GM23338 (cell line): ENCODE data around the gene SLC44A1. TPM values are rescaled to one million over a fixed set of nuclear protein-coding genes. Genes with fewer than 3 reads are reported as not detected.

ENCODE experiments used
- ATAC-seq: fragments of 200-7000 bp; cut with Tn5 transposase; 3 replicates; pipeline ENCODE4 v1.9.1; 2020
- DNase-seq: peaks from one replicate; pipeline ENCODE4 v3.0.0-alpha.2; 2015; ENCODE audit warnings: low spot score
- H2AFZ ChIP-seq: fragments of 200-600 bp; sonication (generic); 2 replicates; pipeline ENCODE4 v1.8.0; 2016; ENCODE audit warnings: antibody characterized with exemption, mild to moderate bottlenecking, moderate library complexity
- H3F3A ChIP-seq: fragments of 200-600 bp; sonication (generic); replicated peaks from 2 replicates; pipeline ENCODE4 v1.8.0; 2017; ENCODE audit warnings: antibody characterized with exemption, mixed run types, low read depth
- H3K27ac ChIP-seq: fragments of 200-600 bp; sonication (generic); 2 replicates; pipeline ENCODE4 v1.6.1; 2016; ENCODE audit warnings: low read depth
- H3K27me3 ChIP-seq: fragments of 200-600 bp; sonication (generic); 2 replicates; pipeline ENCODE4 v1.8.0; 2016; ENCODE audit warnings: mild to moderate bottlenecking, mixed run types, moderate library complexity; ENCODE audit not compliant: insufficient read depth
- H3K36me3 ChIP-seq: fragments of 200-600 bp; sonication (generic); 2 replicates; pipeline ENCODE4 v1.8.0; 2016; ENCODE audit warnings: mild to moderate bottlenecking; ENCODE audit not compliant: insufficient read depth
- H3K4me1 ChIP-seq: fragments of 200-600 bp; sonication (generic); 2 replicates; pipeline ENCODE4 v1.8.0; 2016; ENCODE audit warnings: mild to moderate bottlenecking, moderate library complexity; ENCODE audit not compliant: insufficient read depth
- H3K4me2 ChIP-seq: fragments of 200-600 bp; sonication (generic); 2 replicates; pipeline ENCODE4 v1.7.1; 2017; ENCODE audit warnings: mixed run types
- H3K4me3 ChIP-seq: fragments of 200-600 bp; sonication (generic); 2 replicates; pipeline ENCODE4 v1.6.1; 2016; ENCODE audit warnings: mixed run types
- H3K79me2 ChIP-seq: fragments of 200-600 bp; sonication (generic); replicated peaks from 2 replicates; pipeline ENCODE4 v1.8.0; 2017; ENCODE audit warnings: mild to moderate bottlenecking; ENCODE audit not compliant: insufficient read depth
- H3K9me2 ChIP-seq: fragments of 200-600 bp; sonication (generic); 2 replicates; pipeline ENCODE4 v1.8.0; 2017; ENCODE audit not compliant: insufficient read depth
- H4K20me1 ChIP-seq: fragments of 200-600 bp; sonication (generic); replicated peaks from 2 replicates; pipeline ENCODE4 v1.8.0; 2017; ENCODE audit warnings: mild to moderate bottlenecking; ENCODE audit not compliant: insufficient read depth
- H3K27ac Mint-ChIP-seq: 2 replicates; pipeline ENCODE4 v1.8.0; 2020; ENCODE audit warnings: inconsistent platforms, mild to moderate bottlenecking, moderate library complexity, mixed read lengths
- H3K27me3 Mint-ChIP-seq: 3 replicates; pipeline ENCODE4 v1.8.0; 2022; ENCODE audit warnings: low read depth, mild to moderate bottlenecking, moderate library complexity, mixed read lengths, inconsistent platforms; ENCODE audit not compliant: insufficient read depth, poor library complexity
- H3K36me3 Mint-ChIP-seq: 3 replicates; pipeline ENCODE4 v1.8.0; 2021; ENCODE audit warnings: low read depth, mild to moderate bottlenecking, inconsistent platforms, moderate library complexity, mixed read lengths
- H3K4me1 Mint-ChIP-seq: 3 replicates; pipeline ENCODE4 v1.8.0; 2020; ENCODE audit warnings: mild to moderate bottlenecking, inconsistent platforms, mixed read lengths
- H3K4me3 Mint-ChIP-seq: 3 replicates; pipeline ENCODE4 v1.8.0; 2021; ENCODE audit warnings: moderate library complexity, mild to moderate bottlenecking, inconsistent platforms, mixed read lengths
- H3K9me3 Mint-ChIP-seq: 3 replicates; pipeline ENCODE4 v1.8.0; 2020; ENCODE audit warnings: moderate library complexity, mild to moderate bottlenecking, inconsistent platforms, mixed read lengths
- CREB1 ChIP-seq: fragments of 250-450 bp; sonication (Bioruptor Pico); IDR thresholded peaks from 2 replicates; pipeline ENCODE4 v1.5.0; 2020; ENCODE audit warnings: low read depth, mild to moderate bottlenecking, moderate library complexity
- NANOG ChIP-seq: IDR thresholded peaks from 2 replicates; pipeline ENCODE4 v1.6.1; 2016; ENCODE audit warnings: antibody characterized with exemption, borderline replicate concordance
- POLR2AphosphoS5 ChIP-seq: IDR thresholded peaks from 2 replicates; pipeline ENCODE4 v1.6.1; 2016; ENCODE audit warnings: antibody characterized with exemption, low read depth
- REST ChIP-seq: IDR thresholded peaks from one replicate; pipeline ENCODE4 v1.6.1; 2018; ENCODE audit warnings: antibody characterized with exemption; ENCODE audit not compliant: unreplicated experiment
- STAT1 ChIP-seq: IDR thresholded peaks from one replicate; pipeline ENCODE4 v1.6.1; 2016; ENCODE audit warnings: antibody characterized with exemption; ENCODE audit not compliant: unreplicated experiment
- ZNF331 ChIP-seq: fragments of 250-450 bp; sonication (Bioruptor Pico); IDR thresholded peaks from 2 replicates; pipeline ENCODE4 v1.5.0; 2020; ENCODE audit warnings: low read depth, mild to moderate bottlenecking, moderate library complexity
- ZNF462 ChIP-seq: fragments of 250-450 bp; sonication (Bioruptor Pico); IDR thresholded peaks from 2 replicates; pipeline ENCODE4 v1.5.0; 2020; ENCODE audit warnings: mild to moderate bottlenecking, moderate library complexity
- polyA plus RNA-seq: library from polyadenylated mRNA; unstranded; fragments of >200 nt; fragmentation: Nextera tagmentation; extraction: Ambion mirVana; gene quantifications from 2 replicates; pipeline ENCODE4 v1.2.1, GENCODE V29; 2016
- total RNA-seq: library from RNA; depleted of rRNA; stranded (reverse); fragments of >200 nt; shearing (Covaris generic); gene quantifications from 2 replicates; pipeline ENCODE4 v1.2.3, GENCODE V29; 2014
- TF ChIP-seq, protein P1 (sequence below), 2 experiments: fragments of 200-600 bp in 1 of 2; sonication (generic) in 1 of 2; conservative IDR thresholded peaks; 2 replicates each; pipeline versions ENCODE4 v1.5.1 to v1.6.1; 2016 to 2017; ENCODE audit warnings: antibody characterized with exemption in 2 of 2, low read depth in 2 of 2, mild to moderate bottlenecking in 2 of 2, moderate library complexity in 1 of 2
- TF ChIP-seq, protein P2 (sequence below): IDR thresholded peaks from 2 replicates; pipeline ENCODE4 v1.6.1; 2016; ENCODE audit warnings: antibody characterized with exemption

SLC44A1 gene
- total and polyA plus RNA-seq, 2 experiments from 2014 or later: 14.9 to 75.0 TPM

- no peak for TF ChIP-seq REST
Observed at GRCh38 chr9:105458404-105458803, 214.0 kb downstream of the SLC44A1 start (continued).

GRCh38 chr9:105459336-105459735 lies 214.9 kb downstream of the SLC44A1 start:
- Histone ChIP-seq H3K27ac (no peak overlapping the region), H3K4me1 (no peaks in the 10 kb centered on the region)
- TF ChIP-seq NANOG (no peak), STAT1 (no peak), CREB1 (no peak), ZNF331 (CRISPR knock-in tag) (no peak), POLR2AphosphoS5 (no peak), REST (no peak), ZNF462 (CRISPR knock-in tag) (no peak)
- TF ChIP-seq, protein P1, sequence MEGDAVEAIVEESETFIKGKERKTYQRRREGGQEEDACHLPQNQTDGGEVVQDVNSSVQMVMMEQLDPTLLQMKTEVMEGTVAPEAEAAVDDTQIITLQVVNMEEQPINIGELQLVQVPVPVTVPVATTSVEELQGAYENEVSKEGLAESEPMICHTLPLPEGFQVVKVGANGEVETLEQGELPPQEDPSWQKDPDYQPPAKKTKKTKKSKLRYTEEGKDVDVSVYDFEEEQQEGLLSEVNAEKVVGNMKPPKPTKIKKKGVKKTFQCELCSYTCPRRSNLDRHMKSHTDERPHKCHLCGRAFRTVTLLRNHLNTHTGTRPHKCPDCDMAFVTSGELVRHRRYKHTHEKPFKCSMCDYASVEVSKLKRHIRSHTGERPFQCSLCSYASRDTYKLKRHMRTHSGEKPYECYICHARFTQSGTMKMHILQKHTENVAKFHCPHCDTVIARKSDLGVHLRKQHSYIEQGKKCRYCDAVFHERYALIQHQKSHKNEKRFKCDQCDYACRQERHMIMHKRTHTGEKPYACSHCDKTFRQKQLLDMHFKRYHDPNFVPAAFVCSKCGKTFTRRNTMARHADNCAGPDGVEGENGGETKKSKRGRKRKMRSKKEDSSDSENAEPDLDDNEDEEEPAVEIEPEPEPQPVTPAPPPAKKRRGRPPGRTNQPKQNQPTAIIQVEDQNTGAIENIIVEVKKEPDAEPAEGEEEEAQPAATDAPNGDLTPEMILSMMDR (conservative IDR thresholded peaks at IDR 0.05; ENCODE audit: low read depth in 2 of 2): no peak
- TF ChIP-seq, protein P2, sequence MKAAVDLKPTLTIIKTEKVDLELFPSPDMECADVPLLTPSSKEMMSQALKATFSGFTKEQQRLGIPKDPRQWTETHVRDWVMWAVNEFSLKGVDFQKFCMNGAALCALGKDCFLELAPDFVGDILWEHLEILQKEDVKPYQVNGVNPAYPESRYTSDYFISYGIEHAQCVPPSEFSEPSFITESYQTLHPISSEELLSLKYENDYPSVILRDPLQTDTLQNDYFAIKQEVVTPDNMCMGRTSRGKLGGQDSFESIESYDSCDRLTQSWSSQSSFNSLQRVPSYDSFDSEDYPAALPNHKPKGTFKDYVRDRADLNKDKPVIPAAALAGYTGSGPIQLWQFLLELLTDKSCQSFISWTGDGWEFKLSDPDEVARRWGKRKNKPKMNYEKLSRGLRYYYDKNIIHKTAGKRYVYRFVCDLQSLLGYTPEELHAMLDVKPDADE: no peak

More at GRCh38 chr9:105459336-105459735, 214.9 kb downstream of the SLC44A1 start:
- H3K9me2 ChIP-seq: no peaks in the 10 kb centered on the region
- H3F3A ChIP-seq: no peaks in the 10 kb centered on the region
- peaks cover 4% of the 10 kb centered on the region; the same call in 1 of the 2 replicates for H4K20me1 ChIP-seq
- Mint-ChIP-seq H3K4me1 (peaks cover 2% of the 10 kb centered on the region; the same call in 1 of the 3 replicates), H3K36me3 (peaks cover 25% of the 10 kb centered on the region), H3K27ac (no peak overlapping the region), H3K27me3 (no peaks in the 10 kb centered on the region), H3K9me3 (peaks cover 21% of the 10 kb centered on the region), H3K4me3 (no peak overlapping the region)
- ATAC-seq (no peak), DNase-seq (no peak)
- H3K27me3 ChIP-seq: no peaks in the 10 kb centered on the region
- H3K79me2 ChIP-seq: peaks cover 62% of the 10 kb centered on the region
- H3K4me2 ChIP-seq: no peak overlapping the region
- H2AFZ ChIP-seq: no peak overlapping the region
- no peak overlapping the region for H3K4me3 ChIP-seq
- H3K36me3 ChIP-seq: 0 out of 2 replicates have a peak, but pooled peaks cover 4% of the 10 kb centered on the region
